NCI-H69 (cell line): ENCODE results near the gene GZMH.
"Not testable (repeated sequence)": the region's sequence is repeated elsewhere in the genome, so short reads cannot be mapped to it uniquely, and the experiment has no call there.

ENCODE experiments used
- DNase-seq: peaks from one replicate; lab custom pipeline; 2025; lab: John Stamatoyannopoulos, UW

The GZMH gene

DNA sequence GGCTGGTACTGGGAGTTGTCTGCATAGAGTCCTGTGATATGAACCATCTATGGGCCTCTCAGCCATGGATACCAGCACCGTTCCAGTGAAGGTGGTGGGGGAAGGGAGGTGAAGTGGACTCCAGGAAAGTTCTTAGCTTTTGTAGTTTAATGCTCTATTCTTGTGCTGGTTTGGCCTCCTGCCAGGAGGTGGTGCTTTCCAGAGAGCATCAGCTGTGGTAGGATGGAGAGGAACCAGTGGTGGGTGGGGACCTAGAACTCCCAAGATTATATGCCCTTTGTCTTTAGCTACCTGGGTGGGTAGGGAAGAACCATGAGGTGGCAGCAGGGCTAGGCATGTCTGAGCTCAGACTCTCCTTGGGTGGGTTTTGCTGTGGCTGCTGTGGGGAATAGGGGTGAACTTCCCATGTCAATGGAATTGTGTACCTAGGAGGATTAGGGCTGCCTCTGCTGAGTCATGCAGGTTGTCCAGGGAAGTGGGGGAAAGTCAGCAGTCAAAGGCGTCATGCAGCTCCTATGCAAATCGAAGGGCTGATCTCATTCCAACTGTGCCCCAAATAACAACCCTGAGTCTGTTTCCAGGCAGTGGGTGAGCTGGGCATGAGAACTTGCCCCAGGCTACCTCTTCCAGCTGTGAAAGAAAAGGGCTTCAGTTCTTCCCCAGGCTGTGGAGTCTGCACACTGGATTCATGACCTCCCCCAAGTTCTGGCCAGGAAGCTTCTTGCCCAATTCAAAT, 14.2 kb downstream of the GZMH start:
- DNase-seq = no peak

DNA sequence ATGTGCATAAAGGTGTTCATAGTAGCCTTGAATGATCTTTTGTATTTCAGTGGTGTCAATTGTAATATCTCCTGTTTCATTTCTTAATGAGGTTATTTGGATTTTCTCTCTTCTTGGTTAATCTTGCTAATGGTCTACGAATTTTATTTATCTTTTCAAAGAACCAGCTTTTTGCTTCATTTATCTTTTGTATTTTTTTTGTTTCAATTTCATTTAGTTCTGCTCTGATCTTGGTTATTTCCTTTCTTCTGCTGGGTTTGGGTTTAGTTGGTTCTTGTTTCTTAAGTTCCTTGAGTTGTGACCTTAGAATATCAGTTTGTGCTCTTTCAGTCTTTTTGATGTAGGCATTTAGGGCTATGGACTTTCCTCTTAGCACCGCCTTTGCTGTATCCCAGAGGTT, 18.5 kb downstream of the GZMH start:
- DNase-seq = not testable (repeated sequence)

DNA sequence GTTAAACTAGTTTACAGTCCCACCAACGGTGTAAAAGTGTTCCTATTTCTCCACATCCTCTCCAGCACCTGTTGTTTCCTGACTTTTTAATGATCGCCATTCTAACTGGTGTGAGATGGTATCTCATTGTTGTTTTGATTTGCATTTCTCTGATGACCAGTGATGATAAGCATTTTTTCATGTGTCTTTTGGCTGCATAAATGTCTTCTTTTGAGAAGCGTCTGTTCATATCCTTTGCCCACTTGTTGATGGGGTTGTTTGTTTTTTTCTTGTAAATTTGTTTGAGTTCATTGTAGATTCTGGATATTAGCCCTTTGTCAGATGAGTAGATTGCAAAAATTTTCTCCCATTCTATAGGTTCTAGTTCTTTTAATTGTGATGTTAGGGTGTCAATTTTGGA, 25.1 kb downstream of the GZMH start:
- not testable (repeated sequence) for DNase-seq

DNA sequence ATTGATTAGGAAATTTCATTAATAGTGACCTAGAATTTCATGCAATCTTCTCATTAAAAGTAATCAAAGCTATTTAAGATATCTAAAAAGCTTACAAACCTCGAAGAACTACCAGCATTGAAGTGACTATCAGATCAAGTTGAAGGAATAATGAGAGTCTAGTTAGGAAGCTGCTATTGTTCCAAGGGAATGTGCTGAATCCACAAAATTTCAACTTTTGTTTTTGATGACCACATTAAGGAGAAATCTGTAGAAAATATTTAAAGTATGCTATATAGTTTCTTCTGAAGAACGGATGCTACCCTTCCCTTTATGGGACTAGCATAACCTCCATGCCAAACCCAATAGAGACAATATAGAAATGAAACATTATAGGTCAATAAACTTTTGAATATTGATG, 30.9 kb downstream of the GZMH start:
- no peak for DNase-seq

DNA sequence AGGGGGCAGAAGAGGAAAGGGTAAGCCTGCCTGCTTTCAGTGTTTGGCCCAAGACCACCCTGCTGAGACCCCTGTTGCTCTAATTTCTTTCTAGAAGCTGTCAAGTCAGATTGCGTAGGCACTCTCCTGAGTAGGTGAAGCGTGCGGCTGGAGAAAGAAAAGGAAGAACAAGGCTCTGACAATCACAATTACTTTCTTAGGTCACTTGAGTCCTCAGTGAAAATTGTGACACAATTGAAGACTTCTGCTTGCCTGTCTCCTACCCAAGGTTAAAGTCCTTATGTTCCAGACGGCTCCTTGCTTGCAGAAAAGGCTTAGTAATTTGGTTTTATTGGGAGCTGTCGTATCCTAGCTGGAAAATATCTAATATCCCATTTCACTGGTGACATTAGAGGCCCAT, 32.7 kb downstream of the GZMH start:
- DNase-seq = no peak

DNA sequence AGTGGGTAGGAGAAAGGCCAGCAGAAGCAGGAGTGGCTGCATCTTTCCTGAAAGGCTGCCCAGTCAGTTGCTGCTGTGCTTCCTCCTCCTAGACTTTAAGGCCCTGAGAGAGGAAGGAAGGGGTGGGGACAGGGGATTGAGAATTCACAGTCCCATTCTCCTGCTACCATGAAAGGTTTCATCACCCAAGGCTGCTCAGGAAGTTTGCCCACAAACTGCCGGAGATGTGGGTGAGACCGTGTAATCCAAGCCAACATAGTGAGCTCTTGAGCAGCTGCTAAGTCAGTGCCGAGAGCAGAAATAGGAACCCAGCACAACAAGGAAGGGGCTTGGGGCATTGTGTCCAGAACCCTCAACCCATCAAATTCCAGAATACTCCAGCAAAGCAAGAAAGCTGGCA, 33.3 kb downstream of the GZMH start, which contains the start of gene CTSG:
Gene CTSG (minus strand): TSS at position 69 of the 400 bp plus-strand sequence. CDS start 27 bp downstream, at position 42.
- DNase-seq = no peak

DNA sequence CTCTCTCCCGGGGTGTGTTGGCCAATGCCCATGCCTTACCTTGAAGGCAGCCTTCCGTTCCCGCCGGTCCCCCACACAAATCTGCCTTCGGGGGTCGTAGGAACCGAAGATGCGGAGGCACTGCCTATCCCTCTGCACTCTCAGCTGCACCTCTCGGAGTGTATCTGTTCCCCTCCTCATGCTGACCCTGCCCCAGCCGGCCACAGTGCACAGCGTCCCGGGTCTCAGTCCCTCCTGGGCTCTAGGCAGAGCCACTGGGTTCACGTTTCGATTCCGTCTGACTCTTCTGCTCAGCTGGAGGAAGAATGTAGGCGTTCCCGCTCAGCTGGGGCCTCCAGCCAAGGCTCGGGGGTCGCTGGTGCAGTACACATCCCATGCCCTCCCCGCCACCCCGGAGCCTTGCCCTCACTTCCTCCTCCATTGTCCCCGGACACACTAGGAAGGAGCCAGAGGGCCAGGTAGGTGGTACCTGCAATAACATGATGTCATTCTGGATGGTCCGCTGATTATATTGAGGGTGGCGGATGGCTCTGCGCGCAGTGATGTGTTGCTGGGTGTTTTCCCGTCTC, 35.2 kb downstream of the GZMH start:
- no peak for DNase-seq

DNA sequence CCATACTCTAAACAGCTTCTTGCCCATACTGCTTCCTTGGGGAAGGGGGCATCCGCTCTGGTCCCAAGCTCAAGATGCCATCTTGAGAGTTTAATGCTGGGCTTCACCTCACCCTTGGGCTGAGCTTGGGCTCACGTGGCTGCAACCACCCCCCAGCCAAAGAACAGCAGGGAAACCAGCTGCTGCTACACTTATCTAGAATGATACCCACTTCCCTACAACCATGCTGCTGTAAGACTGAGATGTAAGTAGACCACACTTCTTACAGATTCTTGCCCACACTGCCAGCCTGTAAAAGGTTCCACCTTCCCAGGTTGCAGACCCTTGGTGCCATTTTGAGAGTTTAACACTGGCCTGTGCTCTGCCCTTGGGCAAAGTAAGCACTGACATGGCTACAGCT, 43.2 kb downstream of the GZMH start:
- DNase-seq = no peak

DNA sequence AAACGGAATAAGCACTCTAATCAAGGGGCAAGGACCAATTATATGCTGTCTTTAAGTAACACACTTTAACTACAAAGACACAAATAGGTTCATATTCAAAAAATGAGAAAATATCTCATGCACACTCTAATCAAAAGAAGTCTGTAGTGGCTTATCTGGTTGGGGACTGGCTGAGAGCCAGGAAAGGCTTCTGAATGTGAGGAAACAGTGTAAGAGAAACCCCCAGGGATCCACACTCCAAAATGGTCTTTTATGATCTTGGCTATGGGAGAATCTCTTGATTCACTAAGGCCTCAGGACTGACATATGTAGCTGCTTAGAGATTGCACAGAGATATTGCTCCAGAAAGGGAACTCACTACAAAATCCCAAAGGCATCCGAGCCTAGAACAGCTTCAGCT, 43.7 kb downstream of the GZMH start:
- no peak for DNase-seq

DNA sequence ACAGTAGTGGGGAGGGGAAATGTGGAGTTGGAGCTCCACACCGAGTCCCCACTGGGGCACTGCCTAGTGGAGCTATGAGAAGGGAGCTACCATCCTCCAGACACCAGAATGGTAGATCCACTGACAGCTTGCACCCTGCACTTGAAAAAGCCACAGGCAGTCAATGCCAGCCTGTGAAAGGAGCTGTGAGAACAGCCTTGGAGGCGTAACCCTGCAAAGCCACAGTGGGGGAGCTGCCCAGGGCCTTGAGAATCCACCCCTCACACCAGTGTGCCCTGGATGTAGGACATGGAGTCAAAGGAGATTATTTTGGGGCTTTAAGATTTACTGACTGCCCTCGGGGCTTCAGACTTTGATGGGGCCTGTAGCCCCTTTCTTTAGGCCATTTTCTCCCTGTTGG, 46.0 kb downstream of the GZMH start:
- no peak for DNase-seq

DNA sequence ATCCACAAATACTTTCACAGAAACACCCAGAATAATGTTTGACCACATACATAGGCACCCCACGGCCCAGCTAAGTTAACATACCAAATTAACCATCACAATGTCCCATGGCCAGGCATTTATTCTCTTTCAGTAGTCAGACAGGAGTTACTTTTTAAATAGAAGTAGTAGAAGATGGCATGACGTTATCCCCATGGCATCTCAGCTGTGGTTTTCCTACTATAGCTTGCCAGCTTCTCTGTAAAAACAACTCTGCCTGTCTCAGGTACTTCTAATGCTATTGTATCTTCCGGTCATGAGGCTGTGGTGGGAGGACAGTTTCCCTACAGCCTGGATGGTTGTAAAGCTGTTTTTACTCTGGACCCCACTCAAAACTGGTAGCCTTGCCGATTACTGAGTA, 52.7 kb downstream of the GZMH start:
- no peak for DNase-seq
